Stomach (tissue), 9 donors: ENCODE data around the gene PHACTR4. TPM values are rescaled to one million over a fixed set of nuclear protein-coding genes. Genes with fewer than 3 reads are reported as not detected.

ENCODE experiments used
- DNase-seq, 2 donors: peaks; one replicate each; pipeline versions ENCODE4 v3.0.0 to v3.0.0-alpha.2; 2013 to 2019
- H3K27ac ChIP-seq, 5 donors: fragments of 200-600 bp in 4 of 5; sonication (generic) in 4 of 5; one replicate each; pipeline ENCODE4 v1.5.1; 2013 to 2019; ENCODE audit warnings: mild to moderate bottlenecking in 1 of 5, moderate library complexity in 1 of 5
- H3K27me3 ChIP-seq, 3 donors: fragments of 200-600 bp; sonication (generic); one replicate each; pipeline ENCODE4 v1.5.1; 2017 to 2019; ENCODE audit warnings: mixed run types in 1 of 3
- H3K36me3 ChIP-seq, 4 donors: fragments of 200-600 bp; sonication (generic); 1 replicate in 3 of 4; 2 replicates in 1 of 4; pipeline ENCODE4 v1.5.1; 2016 to 2019
- H3K4me1 ChIP-seq, 4 donors: fragments of 200-600 bp; sonication (generic); one replicate each; pipeline ENCODE4 v1.5.1; 2016 to 2019
- H3K4me3 ChIP-seq, 4 donors: fragments of 200-600 bp; sonication (generic) in 3 of 4; one replicate each; pipeline ENCODE4 v1.5.1; 2016 to 2019; ENCODE audit warnings: mild to moderate bottlenecking in 1 of 4
- H3K9me3 ChIP-seq, 4 donors: fragments of 200-600 bp; sonication (generic); one replicate each; pipeline ENCODE4 v1.5.1; 2016 to 2019
- CTCF ChIP-seq, 7 experiments: fragments of 450-650 bp in 4 of 7; fragments of 200-600 bp in 3 of 7; sonication (generic) in 3 of 7; IDR thresholded peaks; one replicate each; pipeline ENCODE4 v1.5.1; 2016 to 2019; ENCODE audit warnings: antibody characterized with exemption in 7 of 7, control low read depth in 2 of 7, mild to moderate bottlenecking in 1 of 7
- EP300 ChIP-seq: sonication (generic); formaldehyde crosslinking; IDR thresholded peaks from one replicate; pipeline ENCODE4 v1.6.1; 2017; ENCODE audit warnings: antibody characterized with exemption
- POLR2A ChIP-seq, 4 donors: fragments of 450-650 bp; IDR thresholded peaks; one replicate each; pipeline ENCODE4 v1.6.1; 2016; ENCODE audit warnings: antibody characterized with exemption in 4 of 4, control low read depth in 2 of 4, mild to moderate bottlenecking in 1 of 4, moderate library complexity in 1 of 4
- POLR2AphosphoS5 ChIP-seq, 3 donors: sonication (generic); formaldehyde crosslinking; IDR thresholded peaks; one replicate each; pipeline ENCODE4 v1.6.1; 2016; ENCODE audit warnings: antibody characterized with exemption in 3 of 3
- WGBS, 5 donors: extraction: QIAGEN DNeasy Blood & Tissue Kit in 3 of 5; methylation state at CpG; one replicate each; pipeline versions ENCODE4 v1.1.5 to v1.1.7; 2013 to 2018; 5-methylcytosine and 5-hydroxymethylcytosine counted together
- intact Hi-C: fragments of 100-400 bp; cut with DNase I; formaldehyde crosslinking; loops from one replicate; pipeline ENCODE4 v1.15.1; 2023; ENCODE audit warnings: low total_unique reads
- polyA plus RNA-seq, 3 donors: library from polyadenylated mRNA; stranded (reverse); fragments of 200-250 nt; gene quantifications; one replicate each; pipeline ENCODE4 v1.2.3, GENCODE V29; 2013
- total RNA-seq, 5 donors: library from RNA; depleted of rRNA; stranded (reverse); fragments of >200 nt; gene quantifications; one replicate each; pipeline versions ENCODE4 v1.1.0 to v1.2.3, GENCODE V29; 2014 to 2016
- donor health status: healthy with polysubstance abuse.
- donor health status: Bipolar disorder and iron deficiency.
- donor health status: healthy.

PHACTR4 gene
- total and polyA plus RNA-seq, 8 donors = 14.1 to 40.0 (median 21.3) TPM

DNA sequence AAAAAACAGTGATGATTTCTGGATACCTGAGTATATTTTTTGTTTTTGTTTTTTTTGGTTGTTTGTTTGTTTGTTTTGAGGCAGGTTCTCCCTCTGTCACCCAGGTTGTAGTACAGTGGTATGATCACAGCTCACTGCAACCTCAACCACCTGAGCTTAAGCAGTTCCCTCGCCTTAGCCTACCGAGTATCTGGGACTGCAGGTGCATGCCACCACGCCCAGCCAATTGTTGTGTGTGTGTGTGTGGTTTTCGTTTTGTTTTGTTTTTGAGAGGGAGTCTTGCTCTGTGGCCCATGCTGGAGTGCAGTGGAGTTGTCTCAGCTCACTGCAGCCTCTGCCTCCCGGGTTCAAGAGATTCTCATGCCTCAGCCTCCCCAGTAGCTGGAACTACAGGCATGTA lies 81.0 kb downstream of the PHACTR4 start:
- no peak overlapping the region for H3K27ac ChIP-seq
- H3K4me1 ChIP-seq = peaks cover 5 to 25% (median 16%) of the 10 kb centered on the region in 4 donors
- peaks cover 0 to 6% (median 0%) of the 10 kb centered on the region in 4 donors for H3K36me3 ChIP-seq
- no peak overlapping the region for H3K4me3 ChIP-seq
- peak in 1 of 2 donors; percentile 35 for DNase-seq
- 62 to 77% (median 73%) methylated on average over 5 of the region's 5 CpGs for WGBS, 5 donors
- H3K9me3 ChIP-seq = no peaks in the 10 kb centered on the region
- no peaks in the 10 kb centered on the region for H3K27me3 ChIP-seq
- intact Hi-C loops = no loop called here
- TF ChIP-seq EP300 = no peak
- TF ChIP-seq POLR2A (IDR thresholded peaks at IDR 0.05) = no peak
- TF ChIP-seq CTCF (IDR thresholded peaks at IDR 0.05) = no peak
- no peak for TF ChIP-seq POLR2AphosphoS5 (IDR thresholded peaks at IDR 0.05)

DNA sequence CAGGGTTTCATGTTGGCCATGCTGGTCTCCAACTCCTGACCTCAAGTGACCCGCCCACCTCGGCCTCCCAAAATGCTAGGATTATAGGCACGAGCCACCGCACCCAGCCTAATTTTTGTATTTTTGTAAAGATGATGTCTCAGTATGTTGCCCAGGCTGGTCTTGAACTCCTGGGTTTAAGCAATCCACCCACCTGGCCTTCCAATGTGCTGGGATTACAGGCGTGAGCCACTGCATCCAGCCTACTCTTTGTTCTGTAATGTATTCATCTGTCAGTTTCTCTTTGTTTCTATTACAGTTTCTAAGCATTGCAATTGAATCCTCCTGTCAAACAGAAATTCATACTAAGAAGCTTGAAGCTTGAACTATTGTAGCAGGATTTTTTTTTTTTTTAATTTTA lies 81.5 kb downstream of the PHACTR4 start:
- TF ChIP-seq POLR2A (IDR thresholded peaks at IDR 0.05) (no peak), EP300 (no peak), CTCF (IDR thresholded peaks at IDR 0.05) (no peak), POLR2AphosphoS5 (IDR thresholded peaks at IDR 0.05) (no peak)
- intact Hi-C loops = no loop called here
- peaks cover 0 to 6% (median 0%) of the 10 kb centered on the region in 4 donors for H3K36me3 ChIP-seq
- H3K9me3 ChIP-seq = no peaks in the 10 kb centered on the region
- H3K4me1 ChIP-seq = peaks cover 7 to 29% (median 21%) of the 10 kb centered on the region in 4 donors
- H3K27ac ChIP-seq = no peak overlapping the region
- H3K4me3 ChIP-seq = no peak overlapping the region
- 93 to 98% (median 97%) methylated on average over 5 of the region's 5 CpGs for WGBS, 5 donors
- no peak for DNase-seq
- no peaks in the 10 kb centered on the region for H3K27me3 ChIP-seq

DNA sequence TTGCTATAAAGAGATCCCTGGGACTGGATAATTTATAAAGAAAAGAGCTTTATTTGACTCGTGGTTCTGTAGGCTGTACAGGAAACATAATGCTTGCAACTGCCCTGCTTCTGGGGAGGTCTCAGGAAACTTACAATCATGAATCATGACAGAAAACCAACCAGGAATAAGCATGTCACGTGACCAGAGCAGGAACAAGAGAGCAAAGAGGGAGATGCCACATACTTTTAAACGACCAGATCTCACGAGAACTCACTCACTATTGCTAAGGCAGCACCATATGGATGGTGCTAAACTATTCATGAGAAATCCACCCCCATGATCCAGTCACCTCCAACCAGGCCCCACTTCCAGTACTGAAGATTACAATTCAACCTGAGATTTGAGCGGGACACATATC lies 86.5 kb downstream of the PHACTR4 start:
- whole genome bisulfite sequencing, 5 donors = 50 to 68% (median 63%) methylated on average over 5 of the region's 5 CpGs
- H3K4me1 ChIP-seq = peaks cover 11 to 38% (median 25%) of the 10 kb centered on the region in 4 donors
- H3K36me3 ChIP-seq = peaks cover 0 to 28% (median 20%) of the 10 kb centered on the region in 4 donors
- no peaks in the 10 kb centered on the region for H3K27me3 ChIP-seq
- peak overlapping the region in 1 of 5 donors; percentile 38 for H3K27ac ChIP-seq
- no peak overlapping the region for H3K4me3 ChIP-seq
- H3K9me3 ChIP-seq = no peaks in the 10 kb centered on the region
- TF ChIP-seq CTCF (IDR thresholded peaks at IDR 0.05) (no peak), EP300 (no peak), POLR2AphosphoS5 (IDR thresholded peaks at IDR 0.05) (no peak), POLR2A (IDR thresholded peaks at IDR 0.05) (no peak)
- DNase-seq = peak in 1 of 2 donors; percentile 28
- intact Hi-C loops = no loop called here

GRCh38 chr1:28457678-28458077 lies 88.1 kb downstream of the PHACTR4 start:
- Histone ChIP-seq H3K36me3 (peaks cover 4 to 42% (median 36%) of the 10 kb centered on the region in 4 donors), H3K27me3 (no peaks in the 10 kb centered on the region), H3K27ac (peak overlapping the region in 1 of 5 donors; percentile 21), H3K9me3 (no peaks in the 10 kb centered on the region), H3K4me3 (no peak overlapping the region), H3K4me1 (peaks cover 11 to 38% (median 25%) of the 10 kb centered on the region in 4 donors)
- TF ChIP-seq POLR2A (IDR thresholded peaks at IDR 0.05) (no peak), EP300 (no peak), POLR2AphosphoS5 (IDR thresholded peaks at IDR 0.05) (no peak), CTCF (IDR thresholded peaks at IDR 0.05) (no peak)
- intact Hi-C loops = no loop called here
- WGBS, 5 donors = 34 to 65% (median 50%) methylated on average over 1 of the region's 1 CpG
- no peak for DNase-seq
